ENCODE results near the gene FOXO6. TPM values are rescaled to one million over a fixed set of nuclear protein-coding genes. Genes with fewer than 3 reads are reported as not detected.

The FOXO6 gene
- total and polyA plus RNA-seq, 9 of the 15 experiments (the other 6 are each of a cell fraction or from before 2014, with no cell fraction given): 0.04 to 0.31 (median 0.12) TPM; not detected in 5

GRCh38 chr1:41355356-41355755 is 5.9 kb upstream of the FOXO6 start:
- BruUV-seq (replicated peaks): no TSS peak
- H3K9me1 ChIP-seq (ENCODE audit: control insufficient read depth, insufficient read depth, low read length): no peaks in the 10 kb centered on the region
- H3K79me2 ChIP-seq (ENCODE audit: control insufficient read depth, insufficient read depth, low read length): no peaks in the 10 kb centered on the region
- H3K36me3 ChIP-seq (ENCODE audit: control insufficient read depth, insufficient read depth, low read length): no peaks in the 10 kb centered on the region
- no peak overlapping the region for H2AFZ ChIP-seq (ENCODE audit: low read depth, low read length)
- no peak overlapping the region for H3K27ac ChIP-seq (ENCODE audit: extremely low read depth, low read depth, low read length)
- H4K20me1 ChIP-seq (replicated peaks; ENCODE audit: control insufficient read depth, insufficient read depth, low read length): no peaks in the 10 kb centered on the region
- WGBS (ENCODE audit: insufficient coverage, low coverage, missing lambda C conversion rate): 15% methylated on average over 1 of the region's 1 CpG
- H3K4me2 ChIP-seq (ENCODE audit: insufficient read depth, low read length): no peak overlapping the region
- H3K9me3 ChIP-seq (replicated peaks; ENCODE audit: control insufficient read depth, insufficient read depth, low read depth, low read length): no peaks in the 10 kb centered on the region
- intact Hi-C loops (cut with micrococcal nuclease) (no loop called here), in situ Hi-C loops (cut with MboI) (no loop called here)
- H3K27me3 ChIP-seq (ENCODE audit: control insufficient read depth in 2 of 2, insufficient read depth in 2 of 2, low read length in 2 of 2): peaks cover 0 to 5% of the 10 kb centered on the region in 2 experiments; a peak in 1 of 5 replicates
- ATAC-seq (no peak), DNase-seq (ENCODE audit: extremely low read depth in 1 of 4, low spot score in 3 of 4) (no peak), FAIRE-seq (no peak)
- TF ChIP-seq FOXJ3 (CRISPR knock-in tag; IDR thresholded peaks at IDR 0.05) (no peak), ZNF133 (CRISPR knock-in tag; IDR thresholded peaks at IDR 0.05) (no peak), NFE2L1 (tag; IDR thresholded peaks at IDR 0.05; ENCODE audit: borderline replicate concordance, low read depth) (no peak), FOXA1 (IDR thresholded peaks at IDR 0.05; ENCODE audit: borderline replicate concordance) (no peak), MAX (CRISPR knock-in tag; IDR thresholded peaks at IDR 0.05) (no peak), EP400 (IDR thresholded peaks at IDR 0.05) (no peak), ZNF707 (CRISPR knock-in tag; conservative IDR thresholded peaks at IDR 0.05) (no peak), TGIF2 (CRISPR knock-in tag; IDR thresholded peaks at IDR 0.05) (no peak)
- ChIA-PET CTCF (ENCODE audit: low intra/inter-chr PET ratio) (no interaction called here), POLR2A (interaction anchor here (0.7 to 2.2 kb wide), 5 partner anchors 12 to 99 kb away, joined by 4 to 5 read pairs (median 5); no protein-coding TSS in a partner anchor)
- H3K4me3 ChIP-seq: no peak overlapping the region
- H3K9ac ChIP-seq (ENCODE audit: insufficient read depth in 1 of 2, low read depth in 2 of 2, low read length in 2 of 2): no peak overlapping the region
- H3K4me1 ChIP-seq (replicated peaks in 1 of 2; ENCODE audit: control insufficient read depth in 2 of 2, insufficient read depth in 2 of 2, low read length in 2 of 2): peaks cover 19 to 27% of the 10 kb centered on the region in 2 experiments

Measured in K562 (cell line).